HEK293 (cell line): ENCODE measurements around the gene CPLX1.

Source experiments
- CTCF ChIA-PET: fragments of 350-600 bp; formaldehyde crosslinking; extraction: SDS; loops from one replicate; lab custom pipeline; 2021; ENCODE audit warnings: antibody characterized with exemption; lab: Yijun Ruan, JAX
- POLR2A ChIA-PET: fragments of 300-600 bp; formaldehyde crosslinking; extraction: SDS; loops from one replicate; lab custom pipeline; 2020; ENCODE audit warnings: antibody characterized with exemption, inconsistent platforms; lab: Yijun Ruan, JAX
- H3K27ac ChIP-seq: fragments of 200-500 bp; sonication (Bioruptor generic); 2 replicates; pipeline ENCODE4 v1.5.1; 2014; ENCODE audit warnings: low read depth, low read length, control low read depth, inconsistent platforms; ENCODE audit errors: extremely low read depth
- H3K36me3 ChIP-seq, 2 experiments: fragments of 200-500 bp in 1 of 2; sonication (Bioruptor generic) in 1 of 2; 1 replicate in 1 of 2; 2 replicates in 1 of 2; pipeline ENCODE4 v1.5.1; 2014 to 2017; ENCODE audit warnings: inconsistent platforms in 2 of 2, low read length in 2 of 2; ENCODE audit not compliant: control insufficient read depth in 2 of 2, insufficient read depth in 1 of 2
- H3K4me1 ChIP-seq: fragments of 200-500 bp; sonication (Bioruptor generic); 2 replicates; pipeline ENCODE4 v1.5.1; 2014; ENCODE audit warnings: mild to moderate bottlenecking, low read length, inconsistent platforms; ENCODE audit not compliant: control insufficient read depth, insufficient read depth
- H3K4me3 ChIP-seq: 2 replicates; pipeline ENCODE4 v1.5.1; 2011; ENCODE audit warnings: low read depth, mild to moderate bottlenecking, control low read depth, low read length, moderate library complexity
- H3K9me3 ChIP-seq: fragments of 200-500 bp; sonication (Bioruptor generic); 2 replicates; pipeline ENCODE4 v1.5.1; 2014; ENCODE audit warnings: low read depth, low read length, inconsistent platforms; ENCODE audit not compliant: control insufficient read depth, insufficient read depth
- ELK4 ChIP-seq: IDR thresholded peaks from 2 replicates; pipeline ENCODE4 v1.6.1; 2011; ENCODE audit warnings: mild to moderate bottlenecking, low read depth, low read length, borderline replicate concordance
- GLI2 ChIP-seq: fragments of 450-650 bp; formaldehyde crosslinking; IDR thresholded peaks from 2 replicates; pipeline ENCODE4; 2017; ENCODE audit warnings: missing biosample characterization, missing genetic modification characterization, low read depth, borderline replicate concordance
- INSM2 ChIP-seq: fragments of 450-650 bp; formaldehyde crosslinking; IDR thresholded peaks from 2 replicates; pipeline ENCODE4 v1.5.1; 2016; ENCODE audit warnings: missing biosample characterization, missing genetic modification characterization
- KLF16 ChIP-seq: fragments of 450-650 bp; formaldehyde crosslinking; IDR thresholded peaks from 2 replicates; pipeline ENCODE4 v1.5.1; 2017; ENCODE audit warnings: missing biosample characterization, missing genetic modification characterization
- MZF1 ChIP-seq: fragments of 450-650 bp; formaldehyde crosslinking; IDR thresholded peaks from 2 replicates; pipeline ENCODE4 v1.5.1; 2017; ENCODE audit warnings: missing biosample characterization, missing genetic modification characterization, borderline replicate concordance
- SETDB1 ChIP-seq: IDR thresholded peaks from one replicate; pipeline ENCODE4 v1.6.1; 2017; ENCODE audit warnings: mild to moderate bottlenecking, low read length, moderate library complexity, mixed read lengths; ENCODE audit not compliant: insufficient read length
- ZBTB10 ChIP-seq: fragments of 450-650 bp; formaldehyde crosslinking; IDR thresholded peaks from 2 replicates; pipeline ENCODE4 v1.5.1; 2016; ENCODE audit warnings: missing biosample characterization, missing genetic modification characterization
- ZBTB20 ChIP-seq: fragments of 450-650 bp; formaldehyde crosslinking; IDR thresholded peaks from 2 replicates; pipeline ENCODE4 v1.5.1; 2016; ENCODE audit warnings: missing biosample characterization, missing genetic modification characterization
- ZFP69B ChIP-seq: fragments of 450-650 bp; formaldehyde crosslinking; IDR thresholded peaks from 2 replicates; pipeline ENCODE4 v1.5.1; 2016; ENCODE audit warnings: missing biosample characterization, missing genetic modification characterization
- ZNF157 ChIP-seq: fragments of 450-650 bp; formaldehyde crosslinking; IDR thresholded peaks from 2 replicates; pipeline ENCODE4 v1.5.1; 2016; ENCODE audit warnings: missing biosample characterization, missing genetic modification characterization
- ZNF202 ChIP-seq: fragments of 450-650 bp; formaldehyde crosslinking; IDR thresholded peaks from 2 replicates; pipeline ENCODE4 v1.5.1; 2016; ENCODE audit warnings: missing biosample characterization, missing genetic modification characterization, borderline replicate concordance
- ZNF214 ChIP-seq: fragments of 450-650 bp; formaldehyde crosslinking; IDR thresholded peaks from 2 replicates; pipeline ENCODE4 v1.5.1; 2017; ENCODE audit warnings: missing biosample characterization, mild to moderate bottlenecking, missing genetic modification characterization, borderline replicate concordance
- ZNF266 ChIP-seq: fragments of 450-650 bp; formaldehyde crosslinking; IDR thresholded peaks from 2 replicates; pipeline ENCODE4 v1.5.1; 2016; ENCODE audit warnings: missing biosample characterization, missing genetic modification characterization, low read depth
- ZNF341 ChIP-seq: fragments of 450-650 bp; formaldehyde crosslinking; IDR thresholded peaks from 2 replicates; pipeline ENCODE4; 2016; ENCODE audit warnings: low read depth, missing biosample characterization, missing genetic modification characterization
- ZNF473 ChIP-seq: fragments of 450-650 bp; formaldehyde crosslinking; IDR thresholded peaks from 2 replicates; pipeline ENCODE4 v1.5.1; 2017; ENCODE audit warnings: missing biosample characterization, missing genetic modification characterization
- ZNF518A ChIP-seq: fragments of 450-650 bp; formaldehyde crosslinking; conservative IDR thresholded peaks from 2 replicates; pipeline ENCODE4 v1.5.1; 2016; ENCODE audit warnings: low read depth, missing biosample characterization, missing genetic modification characterization
- ZNF785 ChIP-seq: fragments of 450-650 bp; formaldehyde crosslinking; IDR thresholded peaks from 2 replicates; pipeline ENCODE4 v1.5.1; 2016; ENCODE audit warnings: missing biosample characterization, missing genetic modification characterization
- ZXDB ChIP-seq: fragments of 450-650 bp; formaldehyde crosslinking; IDR thresholded peaks from 2 replicates; pipeline ENCODE4 v1.5.1; 2016; ENCODE audit warnings: missing biosample characterization, missing genetic modification characterization

CPLX1 gene

GRCh38 chr4:749698-750666 lies 75.9 kb downstream of the CPLX1 start (continued):
- TF ChIP-seq SETDB1 (no peak), ZXDB (no peak), MZF1 (tag by site-specific recombination) (no peak)

GRCh38 chr4:748461-748860 lies 77.5 kb downstream of the CPLX1 start:
- POLR2A ChIA-PET, result no interaction called here
- Histone ChIP-seq H3K27ac (no peak overlapping the region), H3K4me1 (no peaks in the 10 kb centered on the region), H3K4me3 (no peak overlapping the region), H3K9me3 (no peaks in the 10 kb centered on the region), H3K36me3 (peaks cover 8 to 52% of the 10 kb centered on the region in 2 experiments; a peak in 2 of 3 replicates)
- CTCF ChIA-PET, result no interaction called here
- no peak for TF ChIP-seq GLI2 (tag by site-specific recombination)
- TF ChIP-seq KLF16 (tag by site-specific recombination), result no peak
- TF ChIP-seq ELK4, result no peak
- TF ChIP-seq INSM2, result no peak
- TF ChIP-seq ZNF157 (tag by site-specific recombination), result no peak
- no peak for TF ChIP-seq ZBTB10 (tag by site-specific recombination)
- TF ChIP-seq ZNF266 (tag by site-specific recombination), result no peak
- TF ChIP-seq ZNF785 (tag by site-specific recombination), result no peak
- no peak for TF ChIP-seq ZNF341 (tag by site-specific recombination)
- no peak for TF ChIP-seq ZNF518A
- TF ChIP-seq ZBTB20, result no peak
- no peak for TF ChIP-seq ZNF473 (tag by site-specific recombination)
- TF ChIP-seq ZNF202 (tag by site-specific recombination), result no peak
- no peak for TF ChIP-seq ZFP69B (tag by site-specific recombination)
- no peak for TF ChIP-seq ZNF214 (tag by site-specific recombination)
